Epidermal melanocyte (primary cell): ENCODE results near the gene CST9.
"Not testable (repeated sequence)": the region's sequence is repeated elsewhere in the genome, so short reads cannot be mapped to it uniquely, and the experiment has no call there.

Experiments used
- DNase-seq: peaks from one replicate; pipeline ENCODE4 v3.0.0; 2011; ENCODE audit warnings: low spot score; ENCODE audit not compliant: insufficient read length

CST9 gene

DNA sequence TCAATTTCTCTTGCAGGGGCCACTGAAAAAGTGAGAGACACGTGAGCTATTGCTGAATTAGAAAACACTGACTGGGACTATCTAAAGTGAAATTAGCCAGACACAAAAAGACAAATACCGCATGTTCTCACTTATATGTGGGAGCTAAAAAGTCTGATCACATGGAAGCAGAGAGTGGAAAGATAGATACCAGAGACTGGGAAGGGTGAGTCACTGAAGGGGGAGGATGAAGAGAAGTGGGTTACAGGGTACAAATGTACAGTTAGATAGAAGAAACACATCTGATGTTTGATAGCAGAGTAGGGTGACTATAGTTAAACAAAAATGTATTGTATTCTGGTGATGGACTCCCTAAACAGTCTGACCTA lies 18.6 kb upstream of the CST9 start:
- no peak for DNase-seq

- DNase-seq, result no peak
These were observed 18.1 kb upstream of the CST9 start for GRCh38 chr20:23623666-23624323.

GRCh38 chr20:23622839-23623343 lies 17.2 kb upstream of the CST9 start:
- DNase-seq, result peak; percentile 45

GRCh38 chr20:23622401-23622800 lies 16.7 kb upstream of the CST9 start:
- not testable (repeated sequence) for DNase-seq

- not testable (repeated sequence) for DNase-seq
These were observed 15.1 kb upstream of the CST9 start for GRCh38 chr20:23620670-23621386.

DNA sequence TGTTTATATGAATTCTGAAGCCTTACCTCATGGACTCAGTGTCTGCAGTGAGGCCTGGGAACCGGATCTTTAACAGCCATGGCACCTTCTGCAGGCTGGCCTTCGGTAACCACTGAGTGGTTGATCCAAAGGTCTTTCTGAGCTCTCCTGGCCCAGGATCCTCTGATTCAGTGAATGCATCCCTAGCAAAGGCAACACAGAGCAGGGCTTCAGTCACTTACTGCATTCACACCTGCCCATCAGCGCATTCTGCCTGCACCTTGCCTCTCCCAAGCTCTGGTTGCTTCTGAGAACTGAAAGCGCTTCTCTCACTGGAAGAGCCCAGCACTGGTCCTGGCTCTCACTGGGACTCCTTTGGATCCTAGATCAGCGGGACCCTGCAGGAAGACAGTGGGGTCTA lies 8.4 kb upstream of the CST9 start:
- DNase-seq, result no peak

GRCh38 chr20:23613676-23614075 lies 8.0 kb upstream of the CST9 start:
- DNase-seq, result no peak

DNA sequence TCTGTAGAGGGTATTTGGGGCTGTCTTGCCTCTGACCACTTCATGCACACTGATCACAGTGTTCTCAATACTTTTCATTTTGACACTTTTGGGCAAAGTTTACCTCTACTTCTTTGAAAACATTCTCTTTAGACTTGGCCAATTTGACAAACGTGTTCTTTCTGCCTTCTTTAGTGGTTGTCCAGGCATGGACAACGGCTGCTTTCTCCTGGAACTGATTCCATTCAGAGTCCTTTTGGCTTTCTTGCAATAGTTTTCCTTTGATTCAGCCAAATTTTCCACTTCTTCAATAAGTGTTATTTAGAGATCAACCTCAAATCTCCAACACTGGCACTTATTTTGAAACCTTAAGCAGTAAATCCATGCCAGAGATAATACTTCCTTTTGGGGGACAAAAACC lies 6.7 kb upstream of the CST9 start:
- no peak for DNase-seq

- DNase-seq, result no peak
These were observed 3.9 kb upstream of the CST9 start for GRCh38 chr20:23609486-23610109.

DNA sequence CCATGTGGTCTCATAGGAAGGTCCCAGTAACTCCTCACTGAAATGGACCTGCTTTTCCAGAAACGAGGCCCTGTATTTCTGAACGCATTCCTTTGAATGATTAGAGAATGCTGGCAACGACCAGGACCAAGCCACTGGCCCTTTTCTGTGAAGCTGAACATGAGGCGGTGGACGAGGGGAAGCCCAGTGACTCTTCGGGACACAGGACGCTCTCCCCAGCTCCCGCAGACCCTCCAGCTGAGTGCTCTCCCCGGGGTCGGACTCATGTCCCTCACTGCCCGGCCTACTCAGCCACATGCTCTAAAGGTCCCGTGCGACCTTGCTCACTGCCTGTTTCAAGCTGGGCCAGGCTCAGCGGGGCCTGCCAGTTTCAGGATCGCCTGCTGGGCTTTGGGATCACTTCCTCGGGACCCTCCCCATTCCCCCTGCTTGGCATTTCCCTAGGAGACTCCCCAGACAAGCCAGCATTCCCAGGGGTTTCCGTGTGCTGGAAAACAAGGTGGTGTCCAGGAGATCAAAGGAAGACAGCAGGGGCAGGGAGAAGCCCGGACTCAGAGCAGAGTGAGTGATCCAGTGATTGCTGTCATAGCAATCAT lies 2.6 kb upstream of the CST9 start:
- no peak for DNase-seq

GRCh38 chr20:23607497-23608245 lies 2.0 kb upstream of the CST9 start:
- no peak for DNase-seq

- peak; percentile 80 for DNase-seq
These were observed 934 bp upstream of the CST9 start for GRCh38 chr20:23606652-23607049.

GRCh38 chr20:23604306-23604705 lies 1.4 kb downstream of the CST9 start:
- DNase-seq, result no peak

GRCh38 chr20:23603321-23603720 lies 2.4 kb downstream of the CST9 start:
- DNase-seq, result no peak

- DNase-seq, result no peak
These were observed 3.0 kb downstream of the CST9 start for GRCh38 chr20:23602699-23603098.

GRCh38 chr20:23602241-23602640 lies 3.5 kb downstream of the CST9 start:
- DNase-seq, result no peak

GRCh38 chr20:23601715-23602114 lies 4.0 kb downstream of the CST9 start:
- DNase-seq, result no peak

DNA sequence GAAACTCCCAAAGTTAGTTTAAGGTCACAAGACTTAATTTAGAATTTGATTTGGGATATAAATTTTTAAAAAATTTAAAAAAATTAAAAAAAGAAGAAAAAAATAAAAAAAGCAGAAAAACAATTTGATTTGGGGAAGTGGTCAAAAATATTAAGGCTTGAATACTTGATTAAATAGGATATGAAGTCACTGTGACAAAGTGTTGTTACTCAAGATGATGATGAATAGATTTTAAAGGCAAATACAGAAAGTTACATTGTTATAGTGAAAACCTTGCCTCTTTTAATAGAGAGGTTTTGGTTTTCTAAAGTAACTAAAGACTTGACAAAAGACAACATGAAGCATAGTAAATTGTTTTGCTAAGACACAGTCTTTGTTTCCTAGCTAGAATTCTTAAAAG lies 7.2 kb downstream of the CST9 start:
- DNase-seq, result no peak

GRCh38 chr20:23596579-23597250 lies 9.0 kb downstream of the CST9 start:
- no peak for DNase-seq

GRCh38 chr20:23595941-23596340 lies 9.8 kb downstream of the CST9 start:
- no peak for DNase-seq
